ENCODE data around the gene DROSHA.
"Not testable (repeated sequence)": the region's sequence is repeated elsewhere in the genome, so short reads cannot be mapped to it uniquely, and the experiment has no call there.

DROSHA gene, protein sequence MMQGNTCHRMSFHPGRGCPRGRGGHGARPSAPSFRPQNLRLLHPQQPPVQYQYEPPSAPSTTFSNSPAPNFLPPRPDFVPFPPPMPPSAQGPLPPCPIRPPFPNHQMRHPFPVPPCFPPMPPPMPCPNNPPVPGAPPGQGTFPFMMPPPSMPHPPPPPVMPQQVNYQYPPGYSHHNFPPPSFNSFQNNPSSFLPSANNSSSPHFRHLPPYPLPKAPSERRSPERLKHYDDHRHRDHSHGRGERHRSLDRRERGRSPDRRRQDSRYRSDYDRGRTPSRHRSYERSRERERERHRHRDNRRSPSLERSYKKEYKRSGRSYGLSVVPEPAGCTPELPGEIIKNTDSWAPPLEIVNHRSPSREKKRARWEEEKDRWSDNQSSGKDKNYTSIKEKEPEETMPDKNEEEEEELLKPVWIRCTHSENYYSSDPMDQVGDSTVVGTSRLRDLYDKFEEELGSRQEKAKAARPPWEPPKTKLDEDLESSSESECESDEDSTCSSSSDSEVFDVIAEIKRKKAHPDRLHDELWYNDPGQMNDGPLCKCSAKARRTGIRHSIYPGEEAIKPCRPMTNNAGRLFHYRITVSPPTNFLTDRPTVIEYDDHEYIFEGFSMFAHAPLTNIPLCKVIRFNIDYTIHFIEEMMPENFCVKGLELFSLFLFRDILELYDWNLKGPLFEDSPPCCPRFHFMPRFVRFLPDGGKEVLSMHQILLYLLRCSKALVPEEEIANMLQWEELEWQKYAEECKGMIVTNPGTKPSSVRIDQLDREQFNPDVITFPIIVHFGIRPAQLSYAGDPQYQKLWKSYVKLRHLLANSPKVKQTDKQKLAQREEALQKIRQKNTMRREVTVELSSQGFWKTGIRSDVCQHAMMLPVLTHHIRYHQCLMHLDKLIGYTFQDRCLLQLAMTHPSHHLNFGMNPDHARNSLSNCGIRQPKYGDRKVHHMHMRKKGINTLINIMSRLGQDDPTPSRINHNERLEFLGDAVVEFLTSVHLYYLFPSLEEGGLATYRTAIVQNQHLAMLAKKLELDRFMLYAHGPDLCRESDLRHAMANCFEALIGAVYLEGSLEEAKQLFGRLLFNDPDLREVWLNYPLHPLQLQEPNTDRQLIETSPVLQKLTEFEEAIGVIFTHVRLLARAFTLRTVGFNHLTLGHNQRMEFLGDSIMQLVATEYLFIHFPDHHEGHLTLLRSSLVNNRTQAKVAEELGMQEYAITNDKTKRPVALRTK (N-terminal part only)

DNA sequence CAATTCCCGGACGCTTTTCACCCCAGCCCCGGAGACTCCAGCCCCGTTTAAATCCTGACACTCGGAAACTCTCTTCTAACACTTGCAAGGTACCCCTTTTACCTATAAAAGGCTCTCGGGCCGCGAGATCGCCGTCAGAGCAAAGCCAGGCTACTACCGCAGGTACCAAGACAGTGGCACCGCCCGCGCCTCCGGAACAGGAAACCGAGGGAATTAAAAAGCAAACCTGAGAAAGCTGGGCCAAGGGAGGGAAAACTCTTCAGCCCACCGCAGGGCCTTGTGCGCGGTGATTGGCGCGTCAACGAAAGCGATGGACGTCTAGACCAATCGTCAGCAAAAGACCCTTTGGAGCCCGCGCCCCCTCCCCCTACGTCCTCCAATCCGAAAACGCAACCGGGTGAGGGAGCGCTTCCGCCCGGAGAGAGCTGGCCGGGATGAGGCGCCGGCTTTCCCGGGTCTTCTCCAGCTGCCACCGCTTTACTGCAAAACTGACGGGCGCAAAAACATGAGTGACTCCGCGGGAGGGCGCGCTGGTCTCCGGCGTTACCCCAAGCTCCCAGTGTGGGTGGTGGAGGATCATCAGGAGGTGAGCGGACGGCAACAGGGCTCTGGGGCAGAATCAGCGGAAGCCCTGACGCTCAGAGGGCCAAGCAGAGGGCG, at the start of gene DROSHA, which contains the start of gene C5orf22:
TSS of gene DROSHA (minus strand) at position 206 of the 660 bp plus-strand sequence. CDS start 3,034 bp downstream, outside the sequence.
TSS of gene C5orf22 (plus strand) at position 414 of the 660 bp plus-strand sequence. CDS start at position 506, 92 bp downstream.
- peak; percentile 90 for DNase-seq

GRCh38 chr5:31579558-31579957, 47.7 kb upstream of the DROSHA start:
- DNase-seq, result no peak

GRCh38 chr5:31577438-31577837, 45.5 kb upstream of the DROSHA start:
- no peak for DNase-seq

- no peak for DNase-seq
Observed at GRCh38 chr5:31574772-31575171, 42.9 kb upstream of the DROSHA start.

DNA sequence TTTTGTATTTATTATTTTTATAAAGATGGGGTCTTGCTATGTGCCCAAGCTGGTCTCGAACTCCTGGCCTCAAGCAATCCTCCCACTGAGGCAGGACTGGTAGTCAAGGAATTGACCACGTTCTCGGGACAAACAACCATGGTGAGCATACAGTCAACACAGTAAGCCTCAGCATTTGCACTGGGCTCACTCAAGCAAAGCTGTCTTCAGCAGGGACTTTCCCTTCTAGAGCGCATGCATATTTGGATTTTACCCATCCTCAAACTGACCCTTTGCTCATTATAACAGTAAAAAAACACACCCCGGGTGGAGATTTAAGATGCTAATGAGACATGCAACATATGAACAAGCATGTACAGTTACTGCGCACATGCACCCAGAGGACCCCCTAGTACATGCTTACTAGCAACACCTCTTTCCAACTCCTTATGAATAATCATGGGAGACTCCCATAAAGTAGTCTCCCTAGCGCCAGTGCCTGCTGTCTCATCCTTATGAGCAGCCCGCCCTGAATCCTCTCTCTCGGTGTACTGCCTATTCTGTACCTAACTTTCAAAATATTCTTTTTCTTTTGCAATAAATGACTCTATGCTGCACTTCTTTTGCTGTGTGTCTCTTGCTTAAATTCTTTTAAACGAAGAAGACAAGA, 41.7 kb upstream of the DROSHA start:
- no peak for DNase-seq

DNA sequence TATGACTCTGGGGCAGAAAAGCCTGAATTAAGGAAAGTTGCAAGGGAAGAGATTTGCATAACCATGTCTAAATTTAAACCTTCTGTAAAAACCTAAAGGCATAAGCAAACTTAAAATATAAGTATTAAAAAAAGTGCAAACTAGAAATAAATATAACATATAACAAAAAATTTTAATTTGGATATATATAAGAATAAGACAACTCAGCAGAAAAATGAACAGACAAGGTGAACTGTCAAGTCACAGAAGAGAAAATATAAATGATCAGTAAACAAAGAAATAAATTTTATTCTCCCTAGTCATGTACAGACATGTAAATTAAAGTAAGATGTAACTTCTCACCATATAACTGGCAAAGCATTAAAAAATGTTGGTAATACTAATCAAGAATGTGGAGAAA, 37.2 kb upstream of the DROSHA start:
- DNase-seq, result no peak

DNA sequence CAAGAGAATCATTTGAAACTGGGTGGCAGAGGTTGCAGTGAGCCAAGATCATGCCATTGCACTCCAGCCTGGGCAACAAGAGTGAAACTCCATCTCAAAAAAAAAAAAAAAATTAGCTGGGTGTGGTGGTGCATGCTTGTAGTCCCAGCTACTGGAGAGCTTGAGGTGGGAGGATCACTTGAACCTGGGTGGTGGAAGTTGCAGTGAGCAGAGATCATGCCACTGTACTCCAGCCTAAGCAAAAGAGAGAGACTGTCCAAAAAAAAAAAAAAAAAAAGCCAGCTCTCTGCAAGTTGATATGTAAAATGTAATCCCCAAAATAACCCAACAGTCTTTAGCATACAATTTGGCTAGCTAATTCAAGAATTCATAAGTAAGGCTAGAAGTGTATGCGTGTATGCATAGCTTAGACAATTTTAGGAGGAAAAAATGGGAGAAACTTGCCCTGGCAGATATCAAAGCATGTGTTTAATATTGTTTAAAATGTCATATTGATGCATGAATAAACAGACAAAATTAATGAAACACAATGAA, 36.5 kb upstream of the DROSHA start:
- DNase-seq, result no peak

DNA sequence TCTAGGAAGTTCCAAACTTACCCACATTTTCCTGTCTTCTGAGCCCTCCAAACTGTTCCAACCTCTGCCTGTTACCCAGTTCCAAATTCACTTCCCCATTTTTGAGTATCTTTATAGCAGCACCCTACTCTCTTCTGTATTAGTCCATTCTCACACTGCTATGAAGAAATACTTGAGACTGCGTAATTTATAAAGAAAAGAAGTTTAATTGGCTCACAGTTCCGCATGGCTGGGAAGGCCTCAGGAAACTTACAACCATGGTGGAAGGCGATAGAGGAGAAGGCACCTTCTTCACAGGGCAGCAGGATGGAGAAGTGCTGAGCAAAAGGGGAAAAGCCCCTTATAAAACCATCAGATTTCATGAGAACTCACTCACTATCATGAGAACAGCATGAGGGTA, 34.5 kb upstream of the DROSHA start:
- DNase-seq, result not testable (repeated sequence)

- DNase-seq, result no peak
Observed at GRCh38 chr5:31563216-31563615, 31.3 kb upstream of the DROSHA start.

- DNase-seq, result no peak
Observed at GRCh38 chr5:31561946-31562345, 30.1 kb upstream of the DROSHA start.

GRCh38 chr5:31559942-31560341, 28.0 kb upstream of the DROSHA start:
- no peak for DNase-seq

GRCh38 chr5:31556461-31556860, 24.6 kb upstream of the DROSHA start:
- no peak for DNase-seq

- no peak for DNase-seq
Observed at GRCh38 chr5:31554552-31554951, 22.7 kb upstream of the DROSHA start.

DNA sequence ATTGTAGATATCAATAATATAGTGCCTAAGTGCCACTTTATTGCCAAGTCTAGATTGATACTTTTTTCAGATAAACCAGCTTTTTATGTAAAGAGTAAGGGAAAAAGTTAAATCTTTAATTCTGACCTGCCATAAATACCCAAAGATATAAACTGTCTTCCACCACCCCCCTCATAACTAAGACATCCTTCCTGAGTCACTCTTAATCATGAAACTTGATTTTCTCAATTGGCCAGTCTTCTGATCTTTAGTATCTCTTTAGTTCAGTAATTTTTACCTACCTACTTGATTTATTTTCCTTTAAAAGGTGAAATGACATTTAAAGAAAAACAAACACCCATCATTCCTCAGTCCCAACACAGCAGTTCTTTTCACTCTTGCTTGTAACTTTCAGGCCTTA, 22.0 kb upstream of the DROSHA start:
- DNase-seq, result no peak

DNA sequence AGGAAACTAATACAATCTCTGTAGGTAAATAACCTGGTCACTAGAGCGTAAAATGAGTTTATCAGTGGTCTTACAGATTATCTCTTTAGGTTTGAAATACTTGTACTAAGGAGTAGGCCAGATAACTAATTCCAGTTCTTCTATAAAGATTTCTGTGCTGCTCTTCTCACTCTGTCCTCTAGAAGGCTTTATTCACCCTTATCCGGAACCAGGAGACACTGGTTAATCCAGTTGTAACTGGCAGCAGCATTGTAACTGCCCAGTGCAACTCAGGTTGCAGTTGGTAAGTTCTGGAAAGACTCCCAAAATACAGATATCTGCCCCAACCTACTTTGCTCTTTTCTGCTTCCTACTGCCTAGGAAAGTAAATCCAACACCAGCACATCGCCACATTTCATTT, 20.0 kb upstream of the DROSHA start:
- DNase-seq, result no peak

DNA sequence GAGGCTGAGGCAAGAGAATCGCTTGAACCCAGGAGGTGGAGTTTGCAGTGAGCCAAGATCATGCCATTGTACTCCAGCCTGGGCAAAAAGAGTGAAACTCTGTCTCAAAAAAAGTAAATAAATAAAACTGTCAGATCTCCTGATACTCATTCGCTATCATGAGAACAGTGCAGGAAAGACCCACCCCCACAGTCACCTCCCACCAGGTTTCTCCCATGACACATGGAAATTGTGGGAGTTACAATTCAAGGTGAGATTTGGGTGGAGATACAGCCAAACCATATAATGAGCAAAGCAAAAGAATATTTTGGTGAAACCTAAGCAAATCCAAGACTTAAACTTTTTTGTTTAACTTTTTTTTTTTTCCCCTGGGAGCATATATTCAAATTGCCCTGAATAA, 17.2 kb upstream of the DROSHA start:
- DNase-seq, result not testable (repeated sequence)

- DNase-seq, result no peak
Observed at GRCh38 chr5:31537851-31538250, 6.0 kb upstream of the DROSHA start.

DNA sequence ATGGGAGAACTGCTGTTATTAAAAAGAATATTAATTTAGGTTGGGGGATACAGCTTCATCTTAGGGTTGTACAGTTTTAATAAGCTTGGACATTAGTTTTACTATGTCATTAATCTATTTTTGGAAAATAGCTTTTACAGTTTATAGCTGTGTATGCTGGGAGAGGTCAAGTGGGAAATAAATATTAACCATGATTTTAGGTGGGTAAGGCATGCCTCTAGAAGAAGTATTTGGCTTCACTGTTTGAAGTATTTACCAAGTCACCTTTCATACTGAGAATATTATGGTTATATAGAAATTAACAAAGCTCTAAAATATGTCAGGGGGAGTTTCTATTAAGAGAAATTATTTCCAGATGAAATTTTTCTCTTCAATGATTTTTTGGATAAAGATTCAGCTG, 5.5 kb upstream of the DROSHA start:
- DNase-seq, result no peak

DNA sequence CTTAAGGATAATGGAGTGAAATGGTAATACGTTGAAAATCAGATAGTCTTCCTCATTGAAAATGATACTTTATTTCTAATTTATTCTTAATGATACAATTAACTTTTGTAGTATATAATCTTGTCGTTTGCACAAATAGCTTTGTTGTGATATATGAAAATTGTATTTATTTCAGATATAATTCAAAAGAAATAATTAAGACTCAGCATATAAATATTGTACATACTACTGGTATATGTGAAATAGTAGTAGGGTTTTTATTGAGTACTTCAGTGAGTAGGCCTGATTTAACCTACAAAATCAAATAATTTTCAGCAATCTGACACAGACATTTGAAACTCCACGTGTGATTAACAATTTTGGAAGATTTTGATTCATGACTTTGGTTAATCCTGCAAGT, 5.0 kb upstream of the DROSHA start:
- DNase-seq, result no peak

DNA sequence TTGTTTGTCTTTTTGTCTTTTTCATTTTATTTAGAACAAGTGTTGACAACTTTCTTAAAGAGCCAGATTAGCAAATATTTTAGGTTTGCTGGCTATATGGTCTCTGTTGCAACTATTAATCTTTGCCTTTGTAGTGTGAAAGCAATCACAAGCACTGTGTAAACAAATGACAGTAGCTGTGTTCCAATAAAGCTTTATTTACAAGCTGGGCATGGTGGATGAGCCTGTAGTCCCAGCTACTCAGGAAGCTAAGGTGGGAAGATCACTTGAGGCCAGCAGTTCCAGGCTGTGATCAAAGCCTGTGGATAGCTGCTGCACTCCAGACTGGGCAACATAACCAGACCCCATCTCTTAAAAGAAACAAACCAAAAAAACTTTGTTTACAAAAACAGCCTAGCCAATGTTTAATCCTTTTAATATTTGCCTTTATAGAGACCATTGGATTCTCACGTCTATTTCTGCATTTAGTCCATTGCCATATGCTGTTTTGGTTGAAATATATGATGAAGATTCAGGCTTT, 2.7 kb upstream of the DROSHA start:
- DNase-seq, result no peak

DNA sequence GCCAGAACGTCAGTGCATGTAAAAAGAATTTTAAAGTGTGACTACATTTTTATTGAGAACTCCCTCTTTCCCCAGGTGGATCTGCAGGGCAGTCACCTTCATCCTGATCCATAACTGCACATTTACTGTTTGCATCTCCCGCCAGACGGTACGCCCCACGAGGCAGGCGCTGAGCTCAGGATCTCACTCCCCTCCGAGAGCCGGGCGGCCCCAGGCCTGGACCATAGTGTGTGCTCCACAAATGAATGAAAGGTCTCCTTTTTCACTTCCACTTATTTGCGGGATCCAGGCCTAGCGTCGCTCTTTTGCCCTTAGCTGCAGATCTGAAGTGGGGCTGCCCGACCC, 378 bp downstream of the DROSHA start:
- peak; percentile 15 for DNase-seq

All from CD4-positive, alpha-beta T cell treated with Interleukin-17A for 1 hour (primary cell).